Posterior vena cava (tissue), 2 donors: Measurements from ENCODE around the gene PREB. TPM values are rescaled to one million over a fixed set of nuclear protein-coding genes. Genes with fewer than 3 reads are reported as not detected.

Experiments
- DNase-seq: peaks from one replicate; pipeline ENCODE4 v3.0.0-alpha.2; 2020; ENCODE audit warnings: low spot score
- intact Hi-C, 2 donors: fragments of 100-400 bp; cut with DNase I; formaldehyde crosslinking; loops; one replicate each; pipeline versions ENCODE4 v1.14.1 to v1.14.2; 2022 to 2023
- total RNA-seq, 2 donors: library from RNA; stranded (reverse); fragmentation: NEBNext Ultra II Directional; extraction: Animal tissue kit (Norgen Biotek cat#: 25700); gene quantifications; one replicate each; pipeline ENCODE4 v1.2.1, GENCODE V29; 2021
- donor health status: DM: yes; HTN: yes; CAD: no.
- donor health status: DM: yes; HTN: yes; CAD: no.

PREB gene
- total RNA-seq, 2 donors from 2014 or later: 90.7 to 92.3 TPM

- no peak for DNase-seq
- intact Hi-C loops: no loop called here
Observed at GRCh38 chr2:27109083-27109482, 25.4 kb downstream of the PREB start.

GRCh38 chr2:27108221-27108620, 26.2 kb downstream of the PREB start:
- intact Hi-C loops: no loop called here
- DNase-seq: no peak

DNA sequence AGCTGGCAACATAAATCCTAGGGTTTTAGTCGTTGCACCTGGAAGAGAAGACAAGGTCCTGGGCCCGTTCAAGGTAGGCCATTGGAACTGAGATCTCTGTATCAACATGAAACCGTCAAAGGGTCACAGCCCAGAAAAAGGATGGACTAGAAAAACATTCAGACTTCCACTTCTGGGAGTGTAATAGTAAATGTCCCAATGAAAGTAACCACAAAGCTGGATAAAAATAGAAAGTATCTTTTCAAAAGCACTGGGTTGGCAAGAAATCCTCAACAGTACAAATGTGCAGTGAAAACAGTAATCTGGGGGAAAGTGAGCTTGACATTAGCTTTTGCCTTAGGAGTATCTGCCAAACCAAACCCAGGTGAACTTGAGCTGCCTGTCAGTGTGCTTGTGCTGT, 28.5 kb downstream of the PREB start:
- DNase-seq: no peak
- intact Hi-C loops: no loop called here

- intact Hi-C loops: loop anchor here (5.0 kb wide), 3 partner anchors 90 to 175 kb away; partner anchors contain the start of gene DNAJC5G (in 1 of the 2)
- DNase-seq: peak; percentile 47
Observed at GRCh38 chr2:27102329-27102728, 32.1 kb downstream of the PREB start.

DNA sequence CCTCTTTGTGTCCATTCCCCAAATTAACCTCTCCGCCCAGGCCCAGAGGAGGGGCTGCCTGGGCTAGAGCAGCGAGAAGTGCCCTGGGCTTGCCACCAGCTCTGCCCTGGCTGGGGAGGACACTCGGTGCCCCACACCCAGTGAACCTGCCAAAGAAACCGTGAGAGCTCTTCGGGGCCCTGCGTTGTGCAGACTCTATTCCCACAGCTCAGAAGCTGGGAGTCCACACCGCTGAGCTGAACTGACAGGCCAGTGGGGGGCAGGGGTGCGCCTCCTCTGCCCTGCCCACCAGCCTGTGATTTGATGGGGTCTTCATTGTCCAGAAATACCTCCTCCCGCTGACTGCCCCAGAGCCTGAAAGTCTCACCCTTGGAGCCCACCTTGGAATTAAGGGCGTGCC, 34.4 kb downstream of the PREB start:
- intact Hi-C loops: loop anchor here (5.0 kb wide), 3 partner anchors 92 to 177 kb away; partner anchors contain the start of gene DNAJC5G (in 1 of the 2)

GRCh38 chr2:27099334-27099955, 35.0 kb downstream of the PREB start:
- DNase-seq: no peak
- intact Hi-C loops: loop anchor here in 1 of 2 donors (5.0 kb wide), 1 partner anchor 103 kb away; no protein-coding TSS in a partner anchor

More for the DNA sequence above, 34.4 kb downstream of the PREB start:
- DNase-seq: no peak

GRCh38 chr2:27097341-27097740, 37.1 kb downstream of the PREB start:
- DNase-seq: no peak
- intact Hi-C loops: loop anchor here (1.0 to 5.0 kb wide), 2 partner anchors 105 to 183 kb away; no protein-coding TSS in a partner anchor

GRCh38 chr2:27096748-27097297, 37.6 kb downstream of the PREB start:
- DNase-seq: no peak
- intact Hi-C loops: loop anchor here (1.0 to 5.0 kb wide), 2 partner anchors 105 to 183 kb away; no protein-coding TSS in a partner anchor

GRCh38 chr2:27095745-27096651, 38.4 kb downstream of the PREB start:
- intact Hi-C loops: loop anchor here in 1 of 2 donors (5.0 kb wide), 1 partner anchor 106 kb away; no protein-coding TSS in a partner anchor

GRCh38 chr2:27095427-27095744, 39.0 kb downstream of the PREB start:
- DNase-seq: no peak
- intact Hi-C loops: loop anchor here in 1 of 2 donors (5.0 kb wide), 1 partner anchor 107 kb away; no protein-coding TSS in a partner anchor

More at GRCh38 chr2:27095745-27096651, 38.4 kb downstream of the PREB start:
- peak; percentile 80 for DNase-seq

GRCh38 chr2:27094353-27094984, 40.0 kb downstream of the PREB start:
- DNase-seq: no peak
- intact Hi-C loops: no loop called here

- intact Hi-C loops: no loop called here
- no peak for DNase-seq
Observed at GRCh38 chr2:27093430-27094352, 40.7 kb downstream of the PREB start.

- intact Hi-C loops: no loop called here
- no peak for DNase-seq
Observed at GRCh38 chr2:27092696-27093429, 41.6 kb downstream of the PREB start.

- intact Hi-C loops: no loop called here
Observed at GRCh38 chr2:27091746-27092695, 42.4 kb downstream of the PREB start.

GRCh38 chr2:27089111-27089954, 45.1 kb downstream of the PREB start:
- intact Hi-C loops: loop anchor here (5.0 to 10.0 kb wide), 2 partner anchors 55 to 117 kb away; partner anchors contain the start of genes TMEM214 (in 2 of the 2) and MAPRE3 (in 1 of the 2)
- peak; percentile 71 for DNase-seq

More at GRCh38 chr2:27091746-27092695, 42.4 kb downstream of the PREB start:
- no peak for DNase-seq
